NCI-H1092 (cell line): Measurements from ENCODE around the gene A3GALT2.
A peak's percentile ranks its signal among the peaks of the same experiment; 100 is the strongest.
"Not testable (repeated sequence)": the region's sequence is repeated elsewhere in the genome, so short reads cannot be mapped to it uniquely, and the experiment has no call there.

ENCODE experiments used
- DNase-seq: peaks from one replicate; lab custom pipeline; 2025; lab: John Stamatoyannopoulos, UW

The A3GALT2 gene

DNA sequence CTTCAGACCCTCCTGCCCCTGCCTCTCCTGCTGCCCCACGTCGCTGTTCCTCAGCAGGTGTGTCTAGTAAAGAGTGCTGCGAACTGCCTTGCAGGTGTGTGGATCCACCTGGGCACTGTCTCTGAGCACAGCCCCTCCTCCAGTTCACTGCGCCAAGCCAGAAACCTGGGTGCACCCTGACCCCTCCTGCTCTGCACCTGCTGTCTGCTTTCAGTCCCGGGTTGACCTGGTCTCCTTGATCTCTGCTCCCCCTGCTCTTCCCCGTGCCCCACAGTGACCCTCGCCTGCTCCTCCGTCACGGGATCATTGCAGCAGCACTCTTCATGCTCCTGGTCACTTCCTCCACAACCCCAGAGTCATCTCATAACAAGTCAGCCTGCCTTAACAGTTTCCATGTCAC is 6.5 kb downstream of the A3GALT2 start:
- no peak for DNase-seq

DNA sequence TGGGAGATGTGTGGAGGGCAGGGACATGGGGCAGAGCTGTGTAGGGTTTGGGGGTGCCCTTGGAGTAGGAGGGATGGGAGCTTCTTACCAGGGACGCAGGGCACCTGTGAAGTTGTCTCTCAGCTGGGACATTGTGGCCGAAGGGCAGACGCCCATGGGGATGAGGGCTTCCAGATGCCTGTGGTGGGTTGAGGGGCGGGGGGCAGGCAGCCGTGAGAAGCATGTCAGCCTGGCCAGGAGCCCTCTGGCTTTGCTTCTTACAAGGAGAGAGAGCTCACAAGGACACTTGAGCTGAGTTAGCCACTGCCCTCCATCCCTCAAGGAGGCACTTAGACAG is 8.5 kb downstream of the A3GALT2 start:
- no peak for DNase-seq

DNA sequence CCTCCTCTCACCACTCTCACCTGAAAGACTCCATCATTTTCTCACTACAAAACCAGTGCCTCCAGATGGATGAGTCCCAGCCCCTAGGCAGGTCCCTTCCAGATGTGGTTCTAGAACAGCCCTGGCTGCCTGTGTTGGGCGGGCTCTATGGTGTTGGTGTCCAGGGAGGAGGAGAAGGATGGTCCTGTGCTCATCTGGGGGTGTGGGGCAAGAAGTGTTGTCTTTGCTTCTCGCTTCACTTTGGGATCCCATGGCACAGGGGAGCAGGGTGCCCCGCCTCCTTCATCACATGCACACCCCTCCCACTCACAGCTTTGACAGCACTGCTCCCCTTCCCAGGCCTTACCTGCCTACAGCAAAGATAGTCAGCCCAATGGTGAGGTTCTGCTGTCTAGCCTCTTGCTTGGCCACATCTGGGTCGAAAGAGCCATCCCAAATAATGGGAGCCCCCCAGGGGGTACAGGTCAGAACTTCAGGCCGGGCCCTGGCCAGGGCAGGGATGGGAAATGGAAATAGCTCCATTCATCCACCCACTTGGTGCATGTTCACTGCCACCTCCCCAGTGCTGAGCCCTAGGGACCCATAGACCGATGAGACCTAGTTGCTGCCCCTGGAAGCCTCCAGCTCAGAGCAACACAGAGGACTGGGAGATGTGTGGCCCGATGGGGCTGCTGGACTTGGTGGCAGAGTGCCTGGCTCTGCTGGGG is 9.0 kb downstream of the A3GALT2 start:
- DNase-seq: no peak

DNA sequence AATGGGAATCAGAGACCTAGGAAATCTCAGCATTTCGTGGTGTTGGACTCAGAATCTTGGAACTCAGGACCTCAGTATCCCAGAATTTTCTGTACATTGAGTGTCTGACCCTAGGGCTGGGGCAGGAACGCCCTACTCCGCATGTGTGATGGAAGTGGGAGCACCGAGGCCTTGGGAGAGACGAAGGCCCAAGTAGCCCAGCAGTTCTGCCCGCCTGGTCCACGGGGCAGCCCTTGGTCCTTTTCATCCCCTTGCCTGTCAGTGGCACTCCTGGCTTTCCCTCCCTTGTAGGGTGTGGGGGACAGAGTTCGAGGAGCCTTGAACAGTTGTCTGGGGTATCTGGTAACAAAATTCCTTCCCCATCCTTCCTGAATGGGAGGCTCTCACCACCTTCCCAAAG is 10.2 kb downstream of the A3GALT2 start:
- DNase-seq: no peak

DNA sequence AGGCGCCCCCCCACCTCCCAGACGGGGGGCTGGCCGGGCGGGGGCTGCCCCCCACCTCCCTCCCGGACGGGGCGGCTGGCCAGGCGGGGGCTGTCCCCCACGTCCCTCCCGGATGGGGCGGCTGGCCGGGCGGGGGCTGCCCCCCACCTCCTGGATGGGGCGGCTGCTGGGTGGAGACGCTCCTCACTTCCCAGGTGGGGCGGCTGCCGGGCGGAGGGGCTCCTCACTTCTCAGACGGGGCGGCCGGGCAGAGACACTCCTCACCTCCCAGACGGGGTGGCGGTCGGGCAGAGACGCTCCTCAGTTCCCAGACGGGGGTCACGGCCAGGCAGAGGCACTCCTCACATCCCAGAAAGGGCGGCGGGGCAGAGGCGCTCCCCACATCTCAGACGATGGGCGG is 11.5 kb downstream of the A3GALT2 start:
- not testable (repeated sequence) for DNase-seq

DNA sequence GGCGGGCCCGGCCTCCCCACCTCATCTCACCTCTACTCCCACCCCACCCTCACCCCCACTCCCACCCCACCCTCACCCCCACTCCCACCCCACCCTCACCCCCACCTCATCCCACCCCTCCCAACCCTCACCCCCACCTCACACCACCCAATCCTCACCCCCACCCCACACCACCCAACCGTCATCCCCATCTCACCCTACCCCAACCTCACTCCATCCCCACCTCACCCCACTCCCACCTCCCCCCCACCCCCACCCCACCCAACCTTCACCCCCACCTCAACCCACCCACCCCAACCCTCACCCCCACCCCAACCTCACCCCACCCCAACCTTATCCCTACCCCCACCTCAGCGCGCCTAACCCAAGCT is 13.4 kb downstream of the A3GALT2 start:
- no peak for DNase-seq

DNA sequence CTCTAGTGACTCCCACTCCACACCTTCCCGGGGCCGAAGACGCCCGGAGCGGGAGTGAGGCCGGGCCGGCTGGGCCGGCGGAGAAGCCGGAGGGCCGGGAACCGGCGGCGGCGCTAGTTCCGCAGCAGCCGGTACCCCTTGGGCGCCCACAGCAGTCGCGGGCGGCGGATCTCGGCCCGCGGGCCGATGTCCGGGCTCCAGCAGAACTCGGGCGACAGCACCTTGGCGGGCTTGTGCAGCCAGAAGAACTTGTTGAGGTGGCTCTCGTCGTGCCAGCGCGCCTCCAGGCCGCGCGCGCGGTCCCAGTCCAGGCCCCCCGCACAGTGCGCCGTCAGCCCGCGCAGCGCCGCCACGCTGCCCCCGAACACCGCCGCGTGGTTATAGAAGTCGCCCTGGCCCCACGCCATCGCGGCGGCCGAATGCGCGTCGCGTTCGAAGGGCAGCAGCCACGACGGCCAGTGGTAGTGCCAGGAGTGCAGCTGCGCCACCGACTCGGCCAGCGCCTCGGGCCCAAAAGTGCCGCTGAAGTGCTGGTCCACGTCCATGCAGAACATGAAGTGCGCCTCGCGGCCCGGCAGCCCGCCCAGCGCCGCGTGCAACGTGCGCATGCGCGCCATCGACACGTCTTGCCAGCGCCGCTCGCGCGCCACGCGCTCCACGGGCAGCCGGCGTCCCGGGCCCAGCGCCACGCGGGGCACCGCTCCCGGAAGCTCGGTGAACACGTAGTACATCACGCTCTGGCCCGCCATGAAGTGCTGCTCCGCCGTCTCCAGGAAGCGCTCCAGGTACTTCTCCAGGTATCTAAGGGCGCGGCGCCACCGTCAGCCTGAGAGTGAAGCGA is 14.0 kb downstream of the A3GALT2 start:
- no peak for DNase-seq

DNA sequence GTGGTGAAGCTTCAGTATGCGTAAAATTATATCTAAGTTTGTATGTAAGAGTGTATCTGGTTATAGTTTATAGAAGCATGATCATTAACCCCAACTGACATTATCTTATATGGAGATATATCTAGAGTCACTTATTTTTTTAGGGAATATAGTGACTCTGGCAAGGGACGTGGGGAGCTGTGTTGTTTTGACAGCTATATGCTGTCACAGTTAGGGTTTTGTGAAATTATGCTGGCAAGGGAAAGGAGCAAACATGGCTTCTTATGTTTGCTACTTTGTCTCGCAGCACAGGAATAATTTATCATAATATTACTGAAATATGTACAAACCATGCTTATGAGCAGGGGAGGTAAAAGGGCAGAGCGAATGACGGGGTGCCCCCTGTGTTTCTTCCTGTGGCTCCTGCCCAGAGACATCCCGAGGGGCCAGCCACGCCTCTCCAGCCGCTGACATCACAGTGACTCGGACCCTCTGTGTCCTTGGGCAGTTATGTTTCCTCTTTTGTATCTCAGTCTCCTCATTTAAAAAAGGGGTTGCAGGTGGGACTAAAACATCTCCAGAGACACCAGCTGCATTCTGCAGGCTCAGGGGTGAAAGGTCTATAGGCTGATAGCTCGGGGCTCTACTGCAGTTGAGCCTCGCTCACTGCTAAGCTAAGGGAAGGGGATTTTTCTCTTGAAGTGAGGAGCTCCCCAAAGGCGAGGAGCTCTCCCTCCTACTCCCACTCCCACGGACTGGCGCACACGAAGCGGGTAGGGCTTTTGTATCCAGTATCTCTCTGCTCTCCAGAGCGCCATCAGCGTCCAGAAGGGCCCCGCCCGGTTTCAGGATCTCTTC is 14.9 kb downstream of the A3GALT2 start:
- DNase-seq: no peak

DNA sequence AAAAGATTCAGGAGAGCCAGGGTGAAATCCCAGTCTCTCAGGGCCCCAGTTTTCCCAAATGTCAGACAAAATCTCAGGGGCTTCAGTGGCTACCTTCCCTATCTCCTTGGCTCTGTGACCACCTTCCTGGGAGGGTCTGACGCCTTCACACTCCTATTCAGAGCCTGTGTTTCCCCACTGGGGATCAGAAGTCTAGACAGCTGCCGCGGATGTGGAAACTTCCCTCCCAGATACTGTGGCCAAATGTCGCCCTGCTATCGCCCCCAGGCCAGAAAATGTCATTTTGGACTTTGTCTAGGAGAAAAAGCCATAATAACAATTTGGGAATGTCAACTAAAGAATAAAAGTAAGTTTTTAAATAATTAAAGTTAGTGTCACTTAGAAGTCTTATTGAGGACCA is 15.9 kb downstream of the A3GALT2 start:
- no peak for DNase-seq

DNA sequence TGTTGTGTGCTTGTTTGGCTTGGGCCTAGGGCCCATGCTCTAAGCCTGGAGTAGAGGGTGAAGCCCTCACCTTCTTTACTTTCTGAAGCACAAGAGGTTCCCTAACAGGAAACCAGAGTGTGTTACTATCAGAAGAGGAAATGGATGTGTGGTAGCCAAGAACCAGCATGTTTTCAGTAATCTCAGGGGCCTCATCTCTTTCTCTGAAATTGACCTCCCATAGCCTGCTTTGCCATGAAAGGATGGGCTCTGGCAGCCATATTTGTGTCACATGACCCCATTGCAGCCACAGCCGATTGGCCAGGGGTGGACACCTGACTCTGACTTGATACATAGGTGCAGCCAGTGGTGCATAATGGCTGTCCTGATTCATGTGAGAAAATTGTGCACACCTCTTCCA is 18.6 kb downstream of the A3GALT2 start:
- DNase-seq: no peak

DNA sequence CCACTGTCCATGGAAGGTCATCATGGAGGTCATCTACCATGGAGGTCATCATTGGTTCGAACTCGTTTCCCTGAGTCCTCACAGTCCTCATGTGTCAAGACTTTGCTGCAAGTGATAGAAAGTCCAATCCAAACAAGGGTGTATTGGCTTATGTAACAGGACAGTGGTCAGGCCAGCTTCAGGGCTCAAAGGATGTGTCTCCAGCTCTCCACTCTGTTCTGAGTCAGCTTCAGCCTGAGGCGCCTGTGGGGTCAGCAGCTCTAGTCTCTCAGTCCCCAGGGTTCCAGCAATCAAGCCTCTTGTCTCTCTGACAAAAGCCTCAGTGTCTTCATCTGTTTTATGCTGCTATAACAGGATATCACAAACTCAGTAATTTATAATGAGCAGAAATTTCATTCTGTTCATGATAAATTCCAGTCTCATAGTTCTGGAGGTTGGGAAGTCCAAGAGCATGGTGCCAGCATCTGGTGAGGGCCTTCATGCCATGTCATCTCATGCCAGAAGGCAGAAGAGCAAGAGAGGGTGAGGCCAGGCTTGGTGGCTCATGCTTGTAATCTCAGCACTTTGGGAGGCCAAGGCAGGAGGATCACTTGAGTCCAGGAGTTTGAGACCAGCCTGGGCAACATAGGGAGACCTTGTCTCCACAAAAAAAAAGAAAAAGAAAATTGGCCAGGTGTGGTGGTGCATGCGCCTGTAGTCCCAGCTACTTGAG is 19.5 kb downstream of the A3GALT2 start:
- no peak for DNase-seq

DNA sequence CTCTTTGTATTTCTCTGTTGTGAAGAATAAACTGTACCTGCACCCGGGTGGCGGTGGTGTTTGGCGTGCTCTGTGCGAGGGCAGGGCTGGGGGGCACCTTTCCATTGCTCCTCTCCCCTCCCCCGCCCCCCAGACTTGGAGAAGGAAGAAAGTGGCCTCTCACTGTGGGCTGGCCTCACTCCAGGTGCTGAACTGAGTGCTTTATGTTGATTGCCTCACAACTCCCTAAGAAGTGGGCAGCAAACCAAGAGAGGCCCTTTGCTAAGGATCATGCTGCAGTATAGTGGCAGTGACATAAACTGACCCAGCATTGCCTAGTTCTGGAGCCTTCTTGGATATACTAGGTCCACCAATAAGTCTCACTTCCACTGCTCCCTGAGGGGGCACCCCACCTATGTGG is 20.2 kb downstream of the A3GALT2 start:
- DNase-seq: no peak

DNA sequence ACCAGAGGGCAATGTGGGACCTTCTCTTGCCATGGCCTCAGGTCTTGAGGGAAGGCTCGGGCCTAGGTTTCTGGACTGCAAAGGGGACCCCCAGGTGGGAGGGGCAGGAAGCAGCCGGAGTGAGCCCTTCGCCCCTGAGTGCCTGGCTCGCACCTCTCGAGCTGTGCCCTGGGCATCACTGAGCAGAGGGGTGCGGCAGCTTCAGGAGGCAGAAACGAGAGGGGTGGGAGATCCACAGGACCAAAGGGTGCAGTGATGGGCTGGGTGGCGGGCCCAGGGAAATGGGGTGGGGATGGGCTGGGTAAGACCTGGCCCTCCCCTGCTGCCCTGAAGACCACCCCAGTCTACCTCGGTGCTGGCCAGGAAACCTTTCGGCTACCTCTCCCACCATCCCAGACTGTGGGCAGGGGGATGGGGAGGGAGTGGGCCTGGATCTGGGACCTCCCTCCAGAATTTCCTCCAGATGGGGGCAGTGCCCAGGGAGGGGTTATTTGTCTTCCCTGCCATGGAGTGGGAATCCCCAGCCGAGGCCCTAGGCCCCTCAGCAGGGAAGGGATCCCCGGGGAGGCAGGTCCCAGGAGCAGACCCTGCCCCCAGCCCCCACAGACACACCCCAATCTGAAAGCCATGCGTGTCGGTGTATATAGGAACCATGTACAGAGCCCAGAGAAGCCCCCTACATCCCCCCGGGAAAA is 21.3 kb downstream of the A3GALT2 start:
- no peak for DNase-seq

DNA sequence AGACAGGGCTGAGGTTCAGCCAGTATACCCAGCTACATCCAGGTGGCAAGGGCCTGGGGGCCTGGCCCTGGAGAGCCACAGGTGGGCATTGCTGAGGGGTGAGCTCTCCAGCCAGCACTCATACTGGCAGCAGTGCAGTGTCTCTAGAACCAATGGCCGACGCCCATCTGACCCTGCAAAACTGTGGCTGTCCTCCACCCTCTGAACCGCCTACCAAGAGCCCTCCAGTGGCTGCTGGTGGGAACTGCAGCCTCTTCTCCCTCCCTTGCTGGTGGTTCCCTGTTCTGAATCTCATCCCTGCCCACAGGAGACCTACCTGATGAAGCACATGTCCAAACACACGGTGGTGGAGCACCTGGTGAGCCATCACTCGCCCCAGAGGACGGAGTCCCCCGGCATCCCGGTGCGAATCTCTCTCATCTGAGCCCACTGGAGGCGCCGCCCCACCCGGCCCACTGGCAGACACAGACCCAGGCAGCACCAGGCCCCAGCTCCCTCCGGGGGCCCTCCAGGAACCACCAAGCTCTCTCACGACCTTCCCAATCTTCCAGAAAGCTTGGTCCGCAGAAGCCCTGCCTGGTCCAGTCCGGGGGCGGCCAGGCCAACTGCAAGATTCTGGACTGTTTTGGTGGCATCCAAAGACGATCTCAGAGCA is 22.1 kb downstream of the A3GALT2 start:
- peak; percentile 36 for DNase-seq

DNA sequence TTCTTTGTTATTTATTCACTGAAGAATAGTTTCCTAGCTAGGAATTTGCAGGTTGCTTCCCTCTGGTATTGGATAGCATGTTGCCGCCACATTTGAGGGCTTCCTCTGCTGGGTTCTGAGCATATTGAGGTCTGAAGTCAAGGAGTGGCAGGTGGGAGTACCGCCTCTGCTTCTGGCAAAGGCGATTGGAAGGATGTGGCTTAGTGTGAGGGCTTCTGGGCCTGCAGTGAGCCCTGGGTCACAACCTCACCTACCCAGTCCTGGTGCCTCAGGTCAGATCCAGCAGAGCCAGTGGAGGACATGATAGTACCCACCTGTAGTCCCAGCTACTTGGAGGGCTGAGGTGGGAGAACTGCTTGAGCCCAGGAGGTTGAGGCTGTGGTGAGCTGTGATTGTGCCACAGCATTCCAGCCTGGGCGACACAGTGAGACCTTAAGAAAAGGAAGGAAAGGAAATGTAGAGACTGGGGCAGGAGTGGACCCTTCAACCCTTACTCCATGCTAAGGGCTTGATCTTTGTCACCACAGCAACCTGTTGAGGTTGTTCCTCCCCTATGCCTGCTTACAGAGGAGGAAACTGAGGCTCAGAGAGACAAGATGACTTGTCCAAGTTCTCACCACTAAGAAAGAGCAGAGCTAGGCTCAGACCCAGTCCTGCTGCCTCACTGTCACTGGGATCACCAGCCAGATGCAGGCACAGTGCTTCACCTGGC is 22.8 kb downstream of the A3GALT2 start:
- DNase-seq: no peak

DNA sequence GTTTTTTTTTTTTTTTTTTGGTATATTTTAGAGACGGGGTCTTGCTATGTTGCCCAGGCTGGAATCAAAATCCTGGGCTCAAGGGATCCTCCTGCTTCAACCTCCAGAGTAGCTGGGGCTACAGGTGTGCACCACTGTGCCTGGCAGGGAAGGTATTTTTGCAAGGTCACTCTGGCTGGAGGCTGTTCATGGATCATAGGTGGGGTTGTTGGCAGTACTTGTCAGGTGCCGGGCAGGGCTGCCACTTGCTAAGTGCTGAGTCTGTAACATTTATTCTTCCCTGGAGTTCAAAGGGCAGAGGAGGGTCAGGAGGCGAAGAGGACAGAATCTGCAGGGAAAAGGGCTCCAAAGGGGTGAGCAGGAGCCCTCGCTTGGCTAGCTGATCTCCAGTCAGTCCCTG is 24.1 kb downstream of the A3GALT2 start:
- DNase-seq: no peak

DNA sequence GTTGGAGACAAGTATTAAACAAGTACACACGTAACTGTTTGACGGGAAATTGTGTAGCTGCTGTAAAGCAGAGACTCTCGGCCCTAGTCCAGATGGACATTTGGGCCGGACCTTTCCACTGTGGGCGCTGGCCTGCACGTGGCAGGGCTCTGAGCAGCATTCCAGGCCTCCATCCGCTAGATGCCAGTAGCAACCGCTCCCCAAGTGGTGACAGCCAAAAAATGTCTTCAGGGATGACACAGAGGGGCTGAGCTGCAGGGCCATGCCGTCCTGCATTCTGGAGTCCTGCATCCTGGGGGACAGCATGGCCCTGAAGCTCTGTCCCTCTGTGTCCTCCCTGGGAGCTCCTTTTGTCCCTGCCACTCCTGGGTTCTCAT is 24.8 kb downstream of the A3GALT2 start:
- no peak for DNase-seq

DNA sequence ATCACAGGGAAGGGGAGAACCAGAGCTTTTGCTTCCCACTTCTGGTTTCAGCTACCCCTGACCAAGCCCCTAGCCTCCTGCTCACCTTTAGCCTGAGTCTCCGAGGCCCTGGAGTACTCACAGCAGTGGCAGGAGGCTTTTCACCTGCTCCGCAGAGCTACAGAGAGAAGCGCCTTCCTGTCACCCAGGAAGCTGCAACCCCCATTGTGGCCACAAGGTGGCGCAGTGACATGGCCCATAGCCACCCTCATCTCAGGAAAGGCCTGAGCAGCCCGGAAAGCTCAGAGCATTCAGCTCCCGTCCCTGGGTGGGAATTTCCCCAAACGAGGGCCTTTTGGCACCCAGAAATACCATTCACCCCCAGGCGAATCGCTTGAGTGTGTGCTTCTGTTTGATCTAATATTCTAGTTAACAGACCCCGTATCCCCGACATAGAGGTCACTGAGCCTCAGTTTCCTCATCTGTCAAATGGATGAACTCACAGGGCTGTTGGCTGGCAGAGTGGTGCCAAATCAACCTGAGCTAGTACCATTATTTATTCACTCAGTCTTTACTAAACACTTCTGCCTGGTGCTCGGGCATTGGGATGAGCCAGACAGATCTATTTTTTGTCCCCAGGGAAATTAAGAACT is 25.3 kb downstream of the A3GALT2 start:
- peak; percentile 87 for DNase-seq

DNA sequence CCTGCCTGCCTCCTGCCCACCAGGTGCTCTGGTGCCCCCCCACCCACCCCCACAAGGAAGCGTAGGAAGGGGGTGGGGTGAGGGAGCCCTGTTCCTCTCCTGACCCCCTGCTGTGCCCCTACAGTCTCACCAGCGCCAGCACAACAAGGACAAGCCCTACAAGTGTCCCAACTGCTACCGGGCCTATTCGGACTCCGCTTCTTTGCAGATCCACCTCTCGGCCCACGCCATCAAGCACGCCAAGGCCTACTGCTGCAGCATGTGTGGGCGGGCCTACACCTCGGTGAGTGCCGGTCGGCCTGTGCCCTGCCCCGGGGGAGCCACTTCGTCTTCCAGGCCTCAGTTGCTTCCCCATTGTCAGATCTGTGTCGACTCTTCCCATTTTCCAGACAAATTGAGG is 25.9 kb downstream of the A3GALT2 start:
- no peak for DNase-seq
